ENCODE results near the gene LRRTM4. TPM values are rescaled to one million over a fixed set of nuclear protein-coding genes. Genes with fewer than 3 reads are reported as not detected.

LRRTM4 gene
- total RNA-seq, 1 experiment from 2014 or later: 9.4 TPM

GRCh38 chr2:77372636-77373035 lies 149.5 kb downstream of the LRRTM4 start:
- CTCF ChIA-PET: no interaction called here
- POLR2A ChIA-PET: no interaction called here

DNA sequence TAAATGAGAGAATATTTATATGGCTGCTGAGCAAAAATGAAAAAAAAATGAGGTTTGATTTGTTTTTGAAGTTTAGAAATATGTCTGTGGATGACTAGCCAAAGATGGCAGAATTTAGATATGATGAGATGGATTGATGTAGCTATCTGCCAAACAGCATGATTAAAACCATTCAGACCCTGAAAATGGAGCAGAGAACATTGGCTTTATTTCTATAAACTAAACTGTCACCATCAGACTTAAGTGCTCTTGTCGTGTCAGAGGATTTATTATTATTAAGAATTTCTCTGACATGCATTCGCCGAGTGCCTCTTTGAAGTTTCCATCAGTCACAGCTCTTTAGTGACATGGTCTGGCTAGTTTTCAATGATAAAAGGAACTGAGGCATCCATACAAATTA lies 151.7 kb downstream of the LRRTM4 start:
- DNase-seq (ENCODE audit: low spot score) (no peak), ATAC-seq (no peak)
- ChIA-PET CTCF (no interaction called here), POLR2A (no interaction called here)
- Mint-ChIP-seq H3K4me1 (no peaks in the 10 kb centered on the region), H3K36me3 (no peaks in the 10 kb centered on the region), H3K27ac (no peak overlapping the region), H3K9me3 (no peaks in the 10 kb centered on the region), H3K27me3 (ENCODE audit: low read depth) (no peaks in the 10 kb centered on the region), H3K4me3 (no peak overlapping the region)
- TF ChIP-seq ZNF232 (CRISPR knock-in tag; IDR thresholded peaks at IDR 0.05) (no peak), ZNF121 (CRISPR knock-in tag; IDR thresholded peaks at IDR 0.05) (no peak), ZNF423 (CRISPR knock-in tag; IDR thresholded peaks at IDR 0.05) (no peak), NFE2L1 (CRISPR knock-in tag; IDR thresholded peaks at IDR 0.05) (no peak)
- TF ChIP-seq, protein P1, sequence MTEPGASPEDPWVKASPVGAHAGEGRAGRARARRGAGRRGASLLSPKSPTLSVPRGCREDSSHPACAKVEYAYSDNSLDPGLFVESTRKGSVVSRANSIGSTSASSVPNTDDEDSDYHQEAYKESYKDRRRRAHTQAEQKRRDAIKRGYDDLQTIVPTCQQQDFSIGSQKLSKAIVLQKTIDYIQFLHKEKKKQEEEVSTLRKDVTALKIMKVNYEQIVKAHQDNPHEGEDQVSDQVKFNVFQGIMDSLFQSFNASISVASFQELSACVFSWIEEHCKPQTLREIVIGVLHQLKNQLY (CRISPR knock-in tag; IDR thresholded peaks at IDR 0.05): no peak
- TF ChIP-seq, protein P2, sequence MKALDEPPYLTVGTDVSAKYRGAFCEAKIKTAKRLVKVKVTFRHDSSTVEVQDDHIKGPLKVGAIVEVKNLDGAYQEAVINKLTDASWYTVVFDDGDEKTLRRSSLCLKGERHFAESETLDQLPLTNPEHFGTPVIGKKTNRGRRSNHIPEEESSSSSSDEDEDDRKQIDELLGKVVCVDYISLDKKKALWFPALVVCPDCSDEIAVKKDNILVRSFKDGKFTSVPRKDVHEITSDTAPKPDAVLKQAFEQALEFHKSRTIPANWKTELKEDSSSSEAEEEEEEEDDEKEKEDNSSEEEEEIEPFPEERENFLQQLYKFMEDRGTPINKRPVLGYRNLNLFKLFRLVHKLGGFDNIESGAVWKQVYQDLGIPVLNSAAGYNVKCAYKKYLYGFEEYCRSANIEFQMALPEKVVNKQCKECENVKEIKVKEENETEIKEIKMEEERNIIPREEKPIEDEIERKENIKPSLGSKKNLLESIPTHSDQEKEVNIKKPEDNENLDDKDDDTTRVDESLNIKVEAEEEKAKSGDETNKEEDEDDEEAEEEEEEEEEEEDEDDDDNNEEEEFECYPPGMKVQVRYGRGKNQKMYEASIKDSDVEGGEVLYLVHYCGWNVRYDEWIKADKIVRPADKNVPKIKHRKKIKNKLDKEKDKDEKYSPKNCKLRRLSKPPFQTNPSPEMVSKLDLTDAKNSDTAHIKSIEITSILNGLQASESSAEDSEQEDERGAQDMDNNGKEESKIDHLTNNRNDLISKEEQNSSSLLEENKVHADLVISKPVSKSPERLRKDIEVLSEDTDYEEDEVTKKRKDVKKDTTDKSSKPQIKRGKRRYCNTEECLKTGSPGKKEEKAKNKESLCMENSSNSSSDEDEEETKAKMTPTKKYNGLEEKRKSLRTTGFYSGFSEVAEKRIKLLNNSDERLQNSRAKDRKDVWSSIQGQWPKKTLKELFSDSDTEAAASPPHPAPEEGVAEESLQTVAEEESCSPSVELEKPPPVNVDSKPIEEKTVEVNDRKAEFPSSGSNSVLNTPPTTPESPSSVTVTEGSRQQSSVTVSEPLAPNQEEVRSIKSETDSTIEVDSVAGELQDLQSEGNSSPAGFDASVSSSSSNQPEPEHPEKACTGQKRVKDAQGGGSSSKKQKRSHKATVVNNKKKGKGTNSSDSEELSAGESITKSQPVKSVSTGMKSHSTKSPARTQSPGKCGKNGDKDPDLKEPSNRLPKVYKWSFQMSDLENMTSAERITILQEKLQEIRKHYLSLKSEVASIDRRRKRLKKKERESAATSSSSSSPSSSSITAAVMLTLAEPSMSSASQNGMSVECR (CRISPR knock-in tag; IDR thresholded peaks at IDR 0.05; ENCODE audit: borderline replicate concordance): no peak

More at GRCh38 chr2:77372636-77373035, 149.5 kb downstream of the LRRTM4 start:
- Mint-ChIP-seq H3K27ac (no peak overlapping the region), H3K4me3 (no peak overlapping the region), H3K27me3 (ENCODE audit: low read depth) (no peaks in the 10 kb centered on the region), H3K9me3 (no peaks in the 10 kb centered on the region), H3K36me3 (no peaks in the 10 kb centered on the region), H3K4me1 (no peaks in the 10 kb centered on the region)
- DNase-seq (ENCODE audit: low spot score) (no peak), ATAC-seq (no peak)
- TF ChIP-seq RELA (CRISPR knock-in tag; IDR thresholded peaks at IDR 0.05; ENCODE audit: borderline replicate concordance) (no peak), ZNF232 (CRISPR knock-in tag; IDR thresholded peaks at IDR 0.05) (no peak), CDX4 (CRISPR knock-in tag; IDR thresholded peaks at IDR 0.05; ENCODE audit: borderline replicate concordance) (no peak), ZNF423 (CRISPR knock-in tag; IDR thresholded peaks at IDR 0.05) (no peak), ZNF219 (CRISPR knock-in tag; IDR thresholded peaks at IDR 0.05; ENCODE audit: borderline replicate concordance) (no peak), ZNF416 (CRISPR knock-in tag; IDR thresholded peaks at IDR 0.05) (no peak), MYBL2 (CRISPR knock-in tag; IDR thresholded peaks at IDR 0.05) (no peak), EMX1 (CRISPR knock-in tag; IDR thresholded peaks at IDR 0.05) (no peak), NR2C2 (CRISPR knock-in tag; IDR thresholded peaks at IDR 0.05) (no peak), GTF2I (CRISPR knock-in tag; conservative IDR thresholded peaks at IDR 0.05) (no peak), HMGA2 (CRISPR knock-in tag; IDR thresholded peaks at IDR 0.05) (no peak), ATF1 (CRISPR knock-in tag; IDR thresholded peaks at IDR 0.05) (no peak), ZNF138 (CRISPR knock-in tag; conservative IDR thresholded peaks at IDR 0.05) (no peak)
- TF ChIP-seq, protein P3, sequence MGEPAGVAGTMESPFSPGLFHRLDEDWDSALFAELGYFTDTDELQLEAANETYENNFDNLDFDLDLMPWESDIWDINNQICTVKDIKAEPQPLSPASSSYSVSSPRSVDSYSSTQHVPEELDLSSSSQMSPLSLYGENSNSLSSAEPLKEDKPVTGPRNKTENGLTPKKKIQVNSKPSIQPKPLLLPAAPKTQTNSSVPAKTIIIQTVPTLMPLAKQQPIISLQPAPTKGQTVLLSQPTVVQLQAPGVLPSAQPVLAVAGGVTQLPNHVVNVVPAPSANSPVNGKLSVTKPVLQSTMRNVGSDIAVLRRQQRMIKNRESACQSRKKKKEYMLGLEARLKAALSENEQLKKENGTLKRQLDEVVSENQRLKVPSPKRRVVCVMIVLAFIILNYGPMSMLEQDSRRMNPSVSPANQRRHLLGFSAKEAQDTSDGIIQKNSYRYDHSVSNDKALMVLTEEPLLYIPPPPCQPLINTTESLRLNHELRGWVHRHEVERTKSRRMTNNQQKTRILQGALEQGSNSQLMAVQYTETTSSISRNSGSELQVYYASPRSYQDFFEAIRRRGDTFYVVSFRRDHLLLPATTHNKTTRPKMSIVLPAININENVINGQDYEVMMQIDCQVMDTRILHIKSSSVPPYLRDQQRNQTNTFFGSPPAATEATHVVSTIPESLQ (CRISPR knock-in tag; IDR thresholded peaks at IDR 0.05): no peak
- TF ChIP-seq, protein P4, sequence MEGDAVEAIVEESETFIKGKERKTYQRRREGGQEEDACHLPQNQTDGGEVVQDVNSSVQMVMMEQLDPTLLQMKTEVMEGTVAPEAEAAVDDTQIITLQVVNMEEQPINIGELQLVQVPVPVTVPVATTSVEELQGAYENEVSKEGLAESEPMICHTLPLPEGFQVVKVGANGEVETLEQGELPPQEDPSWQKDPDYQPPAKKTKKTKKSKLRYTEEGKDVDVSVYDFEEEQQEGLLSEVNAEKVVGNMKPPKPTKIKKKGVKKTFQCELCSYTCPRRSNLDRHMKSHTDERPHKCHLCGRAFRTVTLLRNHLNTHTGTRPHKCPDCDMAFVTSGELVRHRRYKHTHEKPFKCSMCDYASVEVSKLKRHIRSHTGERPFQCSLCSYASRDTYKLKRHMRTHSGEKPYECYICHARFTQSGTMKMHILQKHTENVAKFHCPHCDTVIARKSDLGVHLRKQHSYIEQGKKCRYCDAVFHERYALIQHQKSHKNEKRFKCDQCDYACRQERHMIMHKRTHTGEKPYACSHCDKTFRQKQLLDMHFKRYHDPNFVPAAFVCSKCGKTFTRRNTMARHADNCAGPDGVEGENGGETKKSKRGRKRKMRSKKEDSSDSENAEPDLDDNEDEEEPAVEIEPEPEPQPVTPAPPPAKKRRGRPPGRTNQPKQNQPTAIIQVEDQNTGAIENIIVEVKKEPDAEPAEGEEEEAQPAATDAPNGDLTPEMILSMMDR (IDR thresholded peaks at IDR 0.05): no peak
- TF ChIP-seq, protein P2 (CRISPR knock-in tag; IDR thresholded peaks at IDR 0.05; ENCODE audit: borderline replicate concordance): no peak
- TF ChIP-seq, protein P5, sequence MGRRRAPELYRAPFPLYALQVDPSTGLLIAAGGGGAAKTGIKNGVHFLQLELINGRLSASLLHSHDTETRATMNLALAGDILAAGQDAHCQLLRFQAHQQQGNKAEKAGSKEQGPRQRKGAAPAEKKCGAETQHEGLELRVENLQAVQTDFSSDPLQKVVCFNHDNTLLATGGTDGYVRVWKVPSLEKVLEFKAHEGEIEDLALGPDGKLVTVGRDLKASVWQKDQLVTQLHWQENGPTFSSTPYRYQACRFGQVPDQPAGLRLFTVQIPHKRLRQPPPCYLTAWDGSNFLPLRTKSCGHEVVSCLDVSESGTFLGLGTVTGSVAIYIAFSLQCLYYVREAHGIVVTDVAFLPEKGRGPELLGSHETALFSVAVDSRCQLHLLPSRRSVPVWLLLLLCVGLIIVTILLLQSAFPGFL (CRISPR knock-in tag; IDR thresholded peaks at IDR 0.05; ENCODE audit: borderline replicate concordance): no peak

All from WTC11 (cell line).